ENCODE results near the gene KCTD11. TPM values are rescaled to one million over a fixed set of nuclear protein-coding genes. Genes with fewer than 3 reads are reported as not detected.
A peak's percentile ranks its signal among the peaks of the same experiment; 100 is the strongest.

KCTD11 gene
- total RNA-seq, 1 experiment from 2014 or later = 5.3 TPM

DNA sequence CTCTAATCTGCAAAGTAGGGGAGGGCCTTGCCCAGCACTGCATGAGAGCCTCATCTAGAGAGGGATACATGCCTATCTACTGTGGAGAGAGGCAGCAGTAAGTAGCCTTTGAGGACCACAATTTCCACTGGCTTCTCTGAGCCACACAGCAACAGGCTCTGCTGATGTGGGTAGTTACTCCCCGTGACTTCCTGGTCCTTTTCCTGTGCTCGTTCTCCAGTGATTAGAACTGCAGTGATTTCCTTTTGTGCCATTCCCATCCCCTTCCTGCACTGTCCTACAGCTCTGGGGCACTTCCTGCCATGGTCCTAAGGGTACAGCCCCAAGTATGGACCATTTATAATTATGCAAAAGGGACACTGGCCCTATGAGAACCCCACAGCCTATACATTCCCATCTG, 39.3 kb downstream of the KCTD11 start:
- no peak overlapping the region for H3K4me3 Mint-ChIP-seq
- WGBS (ENCODE audit: extremely low coverage, insufficient read length, low lambda C conversion rate) = no CpG with 5 or more reads among the region's 2 CpGs
- Histone ChIP-seq H3K18ac (ENCODE audit: insufficient read length, low read depth, low read length) (no peak overlapping the region), H2BK15ac (ENCODE audit: low read depth, low read length) (no peak overlapping the region), H2BK12ac (ENCODE audit: insufficient read length, low read depth, low read length) (no peak overlapping the region), H4K91ac (ENCODE audit: insufficient read length, low read depth, low read length) (no peak overlapping the region), H3K4me1 (ENCODE audit: insufficient read depth, low read length) (peaks cover 7% of the 10 kb centered on the region; the same call in 1 of the 2 replicates), H2BK20ac (ENCODE audit: low read depth, low read length, poor library complexity, severe bottlenecking) (no peak overlapping the region), H3K4me2 (ENCODE audit: insufficient read depth, insufficient read length, low read length) (no peak overlapping the region), H3K9me3 (ENCODE audit: control insufficient read depth, low read depth, low read length) (no peaks in the 10 kb centered on the region), H3K14ac (ENCODE audit: insufficient read depth, low read length) (no peak overlapping the region), H3K23ac (ENCODE audit: insufficient read length, low read depth, low read length) (no peak overlapping the region), H4K8ac (replicated peaks; ENCODE audit: insufficient read length, low read depth, low read length) (no peak overlapping the region), H3K9ac (ENCODE audit: extremely low read depth, insufficient read length, low read length) (no peak overlapping the region), H3K27me3 (ENCODE audit: insufficient read depth, low read length) (no peaks in the 10 kb centered on the region), H3K79me1 (ENCODE audit: insufficient read depth, low read depth, low read length, poor library complexity, severe bottlenecking) (no peaks in the 10 kb centered on the region), H4K5ac (ENCODE audit: insufficient read length, low read depth, low read length) (no peak overlapping the region), H2AFZ (ENCODE audit: low read length) (no peak overlapping the region), H2BK120ac (ENCODE audit: low read depth, low read length, poor library complexity, severe bottlenecking) (no peak overlapping the region), H2BK5ac (ENCODE audit: insufficient read length, low read length) (no peak overlapping the region), H3K56ac (ENCODE audit: insufficient read length, low read depth, low read length) (no peak overlapping the region), H3K23me2 (ENCODE audit: insufficient read length, low read depth, low read length, poor library complexity, severe bottlenecking) (peaks cover 12% of the 10 kb centered on the region), H3K27ac (ENCODE audit: insufficient read length, low read depth, low read length) (no peak overlapping the region), H4K20me1 (ENCODE audit: control insufficient read depth, insufficient read depth, insufficient read length) (peaks cover 2% of the 10 kb centered on the region), H3K79me2 (ENCODE audit: insufficient read depth, low read length) (no peaks in the 10 kb centered on the region), H3K4ac (ENCODE audit: low read depth, low read length) (no peak overlapping the region), H3T11ph (ENCODE audit: low read length) (no peak overlapping the region), H2AK5ac (ENCODE audit: insufficient read length, low read length) (no peak overlapping the region)
- TF ChIP-seq, protein P1, sequence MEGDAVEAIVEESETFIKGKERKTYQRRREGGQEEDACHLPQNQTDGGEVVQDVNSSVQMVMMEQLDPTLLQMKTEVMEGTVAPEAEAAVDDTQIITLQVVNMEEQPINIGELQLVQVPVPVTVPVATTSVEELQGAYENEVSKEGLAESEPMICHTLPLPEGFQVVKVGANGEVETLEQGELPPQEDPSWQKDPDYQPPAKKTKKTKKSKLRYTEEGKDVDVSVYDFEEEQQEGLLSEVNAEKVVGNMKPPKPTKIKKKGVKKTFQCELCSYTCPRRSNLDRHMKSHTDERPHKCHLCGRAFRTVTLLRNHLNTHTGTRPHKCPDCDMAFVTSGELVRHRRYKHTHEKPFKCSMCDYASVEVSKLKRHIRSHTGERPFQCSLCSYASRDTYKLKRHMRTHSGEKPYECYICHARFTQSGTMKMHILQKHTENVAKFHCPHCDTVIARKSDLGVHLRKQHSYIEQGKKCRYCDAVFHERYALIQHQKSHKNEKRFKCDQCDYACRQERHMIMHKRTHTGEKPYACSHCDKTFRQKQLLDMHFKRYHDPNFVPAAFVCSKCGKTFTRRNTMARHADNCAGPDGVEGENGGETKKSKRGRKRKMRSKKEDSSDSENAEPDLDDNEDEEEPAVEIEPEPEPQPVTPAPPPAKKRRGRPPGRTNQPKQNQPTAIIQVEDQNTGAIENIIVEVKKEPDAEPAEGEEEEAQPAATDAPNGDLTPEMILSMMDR (conservative IDR thresholded peaks at IDR 0.05) = no peak
- peaks cover 2% of the 10 kb centered on the region for H3K27me3 Mint-ChIP-seq (ENCODE audit: low read depth)
- H3K27ac Mint-ChIP-seq = peak overlapping the region in 1 of 3 experiments; percentile 76; a peak in 1 of 7 replicates
- H3K9me3 Mint-ChIP-seq = no peaks in the 10 kb centered on the region; a peak in 1 of 5 replicates
- DNase-seq = no peak
- H3K4me1 Mint-ChIP-seq = peaks cover 22% of the 10 kb centered on the region in 2 experiments
- H3K36me3 Mint-ChIP-seq (ENCODE audit: insufficient read depth in 1 of 3, low read depth in 3 of 3) = peaks cover 27 to 51% (median 35%) of the 10 kb centered on the region in 3 experiments

Measured in H9 (cell line).